ENCODE measurements around the gene CCN6.

GRCh38 chr6:112044196-112044595 is 9.7 kb upstream of the CCN6 start:
- TF ChIP-seq CTCF (IDR thresholded peaks at IDR 0.05; ENCODE audit: insufficient read depth, low read length) (no peak), POLR2AphosphoS5 (IDR thresholded peaks at IDR 0.05; ENCODE audit: low read depth) (no peak), REST (IDR thresholded peaks at IDR 0.05; ENCODE audit: insufficient replicate concordance, low read depth) (no peak), GABPA (IDR thresholded peaks at IDR 0.05; ENCODE audit: low read depth) (no peak)
